ENCODE measurements around the gene DNPH1.

The DNPH1 gene

GRCh38 chr6:43217351-43217750, 11.9 kb downstream of the DNPH1 start:
- no peaks in the 10 kb centered on the region for H3K27me3 ChIP-seq
- DNase-seq, result no peak
- H3K36me3 ChIP-seq, result no peaks in the 10 kb centered on the region
- H3K4me1 ChIP-seq, result no peaks in the 10 kb centered on the region
- no peak overlapping the region for H3K4me3 ChIP-seq (ENCODE audit: low read depth, low read length)
- no peak for TF ChIP-seq CTCF (IDR thresholded peaks at IDR 0.05; ENCODE audit: low read depth, low read length)
- no peaks in the 10 kb centered on the region for H3K9me3 ChIP-seq

DNA sequence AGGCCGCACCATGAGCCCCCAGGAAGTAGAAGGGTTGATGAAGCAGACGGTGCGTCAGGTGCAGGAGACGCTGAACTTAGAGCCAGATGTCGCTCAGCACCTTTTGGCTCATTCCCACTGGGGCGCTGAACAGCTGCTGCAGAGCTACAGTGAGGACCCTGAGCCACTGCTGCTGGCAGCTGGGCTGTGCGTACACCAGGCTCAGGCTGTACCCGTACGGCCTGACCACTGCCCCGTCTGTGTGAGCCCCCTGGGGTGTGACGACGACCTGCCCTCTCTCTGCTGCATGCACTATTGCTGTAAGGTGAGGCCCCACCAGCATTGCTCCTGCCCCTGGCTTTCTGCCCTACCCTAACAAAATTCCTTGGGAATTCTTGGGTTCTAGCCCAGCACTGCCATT, 13.1 kb downstream of the DNPH1 start:
- Histone ChIP-seq H3K9me3 (no peaks in the 10 kb centered on the region), H3K27me3 (no peaks in the 10 kb centered on the region), H3K4me1 (no peaks in the 10 kb centered on the region), H3K36me3 (no peaks in the 10 kb centered on the region), H3K4me3 (ENCODE audit: low read depth, low read length) (no peak overlapping the region)
- DNase-seq, result no peak
- no peak for TF ChIP-seq CTCF (IDR thresholded peaks at IDR 0.05; ENCODE audit: low read depth, low read length)

- Histone ChIP-seq H3K4me3 (ENCODE audit: low read depth, low read length) (no peak overlapping the region), H3K4me1 (no peaks in the 10 kb centered on the region), H3K36me3 (no peaks in the 10 kb centered on the region), H3K27me3 (no peaks in the 10 kb centered on the region), H3K9me3 (no peaks in the 10 kb centered on the region)
- no peak for DNase-seq
- no peak for TF ChIP-seq CTCF (IDR thresholded peaks at IDR 0.05; ENCODE audit: low read depth, low read length)
These were observed 14.2 kb downstream of the DNPH1 start for GRCh38 chr6:43215066-43215465.

DNA sequence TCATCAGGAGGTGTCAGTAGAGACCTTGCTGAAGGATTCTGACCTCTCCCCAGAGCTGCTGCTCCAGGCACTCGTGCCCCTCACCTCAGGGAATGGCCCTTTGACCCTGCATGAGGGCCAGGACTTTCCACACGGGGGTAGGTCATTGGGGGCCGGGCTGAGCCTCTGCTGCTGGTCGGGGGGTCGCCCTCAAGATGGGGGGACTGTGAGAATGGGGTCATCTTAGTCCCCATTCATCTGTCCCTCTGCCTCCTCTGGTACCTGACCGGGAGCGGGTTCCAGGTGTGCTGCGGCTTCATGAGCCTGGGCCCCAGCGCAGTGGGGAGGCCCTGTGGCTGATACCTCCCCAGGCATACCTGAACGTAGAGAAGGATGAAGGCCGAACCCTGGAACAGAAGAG, 15.8 kb downstream of the DNPH1 start:
- Histone ChIP-seq H3K4me1 (no peaks in the 10 kb centered on the region), H3K9me3 (no peaks in the 10 kb centered on the region), H3K36me3 (no peaks in the 10 kb centered on the region), H3K4me3 (ENCODE audit: low read depth, low read length) (no peak overlapping the region), H3K27me3 (no peaks in the 10 kb centered on the region)
- DNase-seq, result no peak
- no peak for TF ChIP-seq CTCF (IDR thresholded peaks at IDR 0.05; ENCODE audit: low read depth, low read length)

DNA sequence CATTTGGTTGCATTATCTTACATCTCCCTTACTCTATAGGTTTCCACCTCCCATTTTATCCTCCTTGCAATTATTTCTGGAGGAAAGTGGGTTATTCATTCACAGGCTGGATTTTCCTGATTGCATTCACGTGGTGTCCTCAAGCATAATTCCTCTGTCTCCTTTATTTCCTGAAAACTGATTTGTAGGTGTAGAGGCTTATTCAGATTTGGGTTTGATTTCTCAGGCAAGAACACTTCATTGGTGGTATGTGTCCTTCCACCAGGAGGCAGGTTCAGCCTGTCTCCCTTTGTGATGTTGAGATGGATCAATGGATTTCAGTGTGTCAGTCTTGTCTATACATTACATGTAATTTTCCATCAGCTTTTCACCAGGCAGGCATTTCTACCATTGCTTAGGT, 17.3 kb downstream of the DNPH1 start:
- H3K4me3 ChIP-seq (ENCODE audit: low read depth, low read length), result no peak overlapping the region
- no peaks in the 10 kb centered on the region for H3K4me1 ChIP-seq
- H3K9me3 ChIP-seq, result no peaks in the 10 kb centered on the region
- no peak for DNase-seq
- H3K36me3 ChIP-seq, result no peaks in the 10 kb centered on the region
- no peaks in the 10 kb centered on the region for H3K27me3 ChIP-seq
- peak; percentile 32 for TF ChIP-seq CTCF (IDR thresholded peaks at IDR 0.05; ENCODE audit: low read depth, low read length)

GRCh38 chr6:43207286-43207685, 22.0 kb downstream of the DNPH1 start:
- Histone ChIP-seq H3K4me1 (no peaks in the 10 kb centered on the region), H3K27me3 (no peaks in the 10 kb centered on the region), H3K36me3 (no peaks in the 10 kb centered on the region), H3K4me3 (ENCODE audit: low read depth, low read length) (no peak overlapping the region), H3K9me3 (no peaks in the 10 kb centered on the region)
- no peak for DNase-seq
- TF ChIP-seq CTCF (IDR thresholded peaks at IDR 0.05; ENCODE audit: low read depth, low read length), result no peak

Measured in BE2C (cell line).